HG03354 (cell line): ENCODE measurements around the gene PLPP2.

ENCODE experiments used
- ATAC-seq: cut with Tn5 transposase; IDR thresholded peaks from one replicate; pipeline ENCODE4 v1.9.1; 2021; ENCODE audit warnings: mild to moderate bottlenecking; ENCODE audit not compliant: unreplicated experiment, poor library complexity, severe bottlenecking

PLPP2 gene

DNA sequence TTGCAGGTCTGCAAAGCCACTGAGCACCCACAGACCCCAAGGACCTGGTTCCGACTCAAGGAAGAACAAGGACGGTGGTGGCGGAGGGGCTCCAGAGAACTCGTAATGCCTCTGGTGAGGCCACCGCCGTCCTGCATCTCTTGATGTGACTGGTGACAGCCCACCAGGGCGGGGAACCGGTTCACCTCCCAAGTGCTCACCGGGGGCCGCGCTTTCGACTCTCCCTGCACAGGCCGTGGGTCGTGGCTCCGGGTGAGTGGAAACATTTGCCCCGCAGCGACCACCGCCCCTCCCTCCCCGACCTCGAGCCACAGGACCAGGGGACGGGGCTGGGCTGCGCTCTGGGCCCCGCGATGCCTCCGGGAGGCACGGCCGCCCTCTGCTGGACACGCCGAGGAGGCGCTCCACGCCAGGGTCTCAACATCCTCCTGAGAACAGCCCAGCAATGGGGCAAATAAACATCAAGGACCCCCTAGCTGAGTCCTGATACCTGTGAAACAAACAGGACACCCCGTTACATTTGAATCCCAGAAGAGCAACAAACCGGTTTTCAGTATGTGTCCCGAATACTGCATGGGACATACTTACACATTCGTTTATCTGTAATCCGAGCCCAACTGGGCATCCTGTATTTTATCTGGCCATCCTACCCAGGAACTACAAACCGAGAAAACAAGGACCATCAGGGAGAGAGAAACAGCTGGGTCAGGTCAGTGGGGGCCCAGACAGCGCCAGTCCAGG is 3.9 kb upstream of the PLPP2 start:
- no peak for ATAC-seq

GRCh38 chr19:294341-294945 is 3.2 kb upstream of the PLPP2 start:
- ATAC-seq: no peak

GRCh38 chr19:293436-294110 is 2.4 kb upstream of the PLPP2 start:
- no peak for ATAC-seq

DNA sequence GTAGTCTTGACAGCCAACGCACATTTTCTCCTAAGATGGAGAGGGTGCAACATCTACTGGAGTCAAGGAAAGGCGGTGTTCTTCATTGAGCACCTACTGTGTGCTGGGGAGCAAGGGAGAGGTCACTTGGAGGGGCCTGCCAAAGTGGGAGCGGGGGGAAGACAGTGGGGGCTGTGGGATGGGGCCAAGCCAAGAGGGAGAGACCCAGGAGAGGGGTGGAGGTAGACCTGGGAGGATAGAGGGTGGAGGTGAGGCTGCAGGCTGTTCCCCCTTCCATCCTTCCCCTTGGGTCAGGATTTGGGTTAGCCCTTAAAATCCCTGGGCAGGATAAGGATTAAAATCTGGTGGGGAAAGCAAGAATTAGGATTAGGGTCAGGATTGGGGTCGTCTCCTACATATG is 1.7 kb upstream of the PLPP2 start:
- no peak for ATAC-seq

GRCh38 chr19:292281-292884 is 1.2 kb upstream of the PLPP2 start:
- no peak for ATAC-seq

DNA sequence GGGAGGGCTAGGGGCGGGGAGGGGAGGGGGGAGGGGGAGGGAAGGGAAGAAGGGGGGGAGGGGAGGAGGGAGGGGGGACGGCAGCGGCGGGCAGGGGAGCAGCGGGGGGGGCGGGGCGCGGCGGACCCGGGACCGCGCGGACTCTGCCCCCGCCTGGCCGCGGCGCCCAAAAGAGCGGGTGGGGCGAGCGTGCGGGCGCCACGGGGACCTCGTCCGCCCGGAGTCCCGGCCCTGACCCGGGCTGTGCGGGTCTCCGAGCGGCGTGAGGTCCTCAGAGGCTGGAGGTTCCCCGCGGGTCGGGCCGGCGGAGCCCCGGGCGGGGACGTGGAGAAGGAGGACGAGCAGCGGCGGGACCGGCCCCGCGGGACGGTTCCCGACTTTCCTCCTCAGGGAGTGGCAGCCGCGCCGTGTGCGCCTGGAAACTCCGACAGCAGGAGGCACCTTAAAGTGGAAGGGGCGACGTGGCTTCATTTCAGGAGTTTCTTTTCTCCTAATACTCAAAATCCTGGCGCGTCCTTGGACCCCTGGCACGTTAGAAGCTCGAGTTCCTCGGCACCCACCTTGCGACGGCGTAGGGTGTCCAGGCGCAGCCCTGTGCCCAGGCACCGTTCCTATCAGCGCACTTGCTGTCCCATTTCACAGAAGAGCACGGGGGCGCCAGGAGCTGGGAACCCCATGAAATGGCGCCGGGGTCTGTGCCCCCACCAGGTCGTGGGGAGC is 518 bp upstream of the PLPP2 start:
- no peak for ATAC-seq

- no peak for ATAC-seq
These were observed 714 bp downstream of the PLPP2 start for GRCh38 chr19:290372-291005.

GRCh38 chr19:289651-290371 is 1.4 kb downstream of the PLPP2 start:
- ATAC-seq: no peak

DNA sequence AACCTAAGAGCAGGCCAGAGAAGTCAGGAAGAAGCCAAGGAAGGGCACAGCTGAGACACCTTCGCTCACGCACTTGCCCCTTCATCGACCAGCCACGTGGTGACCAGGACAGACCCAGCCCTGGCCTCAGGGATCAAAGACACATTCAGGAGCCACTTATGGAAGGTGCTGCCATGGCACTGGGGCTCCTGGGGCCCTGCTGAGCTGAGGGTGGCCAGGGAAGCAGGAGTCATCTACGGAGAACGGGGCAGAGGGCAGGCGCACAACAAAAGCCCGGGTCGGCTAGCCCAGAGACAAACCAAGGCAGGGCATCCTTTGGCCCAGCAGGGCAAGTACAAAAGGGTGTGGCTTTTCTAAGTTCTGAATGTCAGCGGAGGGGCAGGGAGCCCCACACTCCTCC is 2.3 kb downstream of the PLPP2 start:
- ATAC-seq: no peak

DNA sequence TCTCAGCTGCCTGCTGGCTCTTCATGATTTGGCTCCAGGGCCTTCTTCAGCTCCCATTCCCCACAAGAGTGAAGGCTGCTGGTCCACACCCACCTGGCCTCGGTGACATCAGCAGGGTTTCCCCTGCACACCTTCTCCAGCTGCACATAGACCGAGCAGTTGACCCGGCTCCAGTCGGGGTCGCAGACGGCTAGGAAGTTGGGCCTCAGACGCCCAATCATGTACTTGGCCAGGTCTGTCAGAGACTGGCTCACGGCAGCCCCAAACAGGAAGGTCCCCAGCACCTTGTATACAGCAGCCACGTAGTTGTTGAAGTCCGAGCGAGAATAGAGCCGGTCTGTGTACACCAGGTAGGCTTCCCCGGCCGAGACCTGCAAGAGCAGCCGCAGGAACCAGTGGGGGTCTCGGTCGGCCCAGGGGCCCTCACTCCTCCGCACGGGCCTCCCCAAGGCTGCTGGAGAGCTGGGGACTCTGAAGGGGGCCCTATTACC is 3.8 kb downstream of the PLPP2 start:
- ATAC-seq: no peak

- ATAC-seq: no peak
These were observed 7.8 kb downstream of the PLPP2 start for GRCh38 chr19:283395-283794.

DNA sequence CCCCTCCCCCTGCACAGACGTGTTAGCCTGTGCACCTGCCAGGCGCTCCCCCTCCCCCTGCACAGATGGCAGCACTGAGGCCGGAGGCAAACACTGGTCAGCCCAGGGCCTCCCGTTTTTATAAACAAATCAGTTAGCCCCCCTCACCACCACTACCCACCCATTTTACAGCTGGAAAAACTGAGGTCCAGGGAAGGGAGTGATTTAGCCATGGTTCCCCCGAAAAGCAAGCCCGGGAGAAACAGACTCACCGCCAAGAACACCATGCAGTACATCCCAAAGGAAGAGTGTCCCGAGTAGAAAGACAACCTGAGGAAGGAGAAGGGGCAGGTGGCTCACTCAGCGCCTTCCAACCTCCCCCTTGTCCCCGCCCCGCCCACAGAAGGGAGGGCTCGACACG is 8.7 kb downstream of the PLPP2 start:
- ATAC-seq: no peak

GRCh38 chr19:281992-282391 is 9.2 kb downstream of the PLPP2 start:
- ATAC-seq: no peak

- no peak for ATAC-seq
These were observed 9.9 kb downstream of the PLPP2 start for GRCh38 chr19:281156-281853.

DNA sequence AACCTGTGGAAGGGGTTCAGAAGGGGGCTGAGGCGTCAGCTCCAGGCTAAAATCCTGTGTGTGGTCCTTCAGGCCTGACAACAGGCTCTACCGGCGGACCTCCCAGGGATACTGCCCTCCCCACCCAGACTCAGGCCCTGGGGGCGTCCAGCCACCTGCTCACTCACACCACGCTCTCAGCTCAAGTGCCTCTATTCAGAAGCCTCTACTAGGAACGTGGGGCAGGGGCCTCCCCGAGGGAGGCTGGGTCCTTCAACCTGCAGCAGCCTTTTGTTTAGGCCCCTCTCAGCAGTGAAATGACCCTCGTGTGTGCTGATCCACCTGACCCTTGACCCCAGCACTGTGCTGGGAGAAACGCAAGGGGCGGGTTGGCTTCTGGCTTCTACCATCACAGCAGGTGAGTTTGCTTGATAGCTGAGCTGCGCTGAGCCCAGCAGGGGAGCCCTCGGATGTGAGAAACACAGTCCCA is 10.6 kb downstream of the PLPP2 start:
- no peak for ATAC-seq

GRCh38 chr19:279656-280055 is 11.5 kb downstream of the PLPP2 start:
- ATAC-seq: no peak

DNA sequence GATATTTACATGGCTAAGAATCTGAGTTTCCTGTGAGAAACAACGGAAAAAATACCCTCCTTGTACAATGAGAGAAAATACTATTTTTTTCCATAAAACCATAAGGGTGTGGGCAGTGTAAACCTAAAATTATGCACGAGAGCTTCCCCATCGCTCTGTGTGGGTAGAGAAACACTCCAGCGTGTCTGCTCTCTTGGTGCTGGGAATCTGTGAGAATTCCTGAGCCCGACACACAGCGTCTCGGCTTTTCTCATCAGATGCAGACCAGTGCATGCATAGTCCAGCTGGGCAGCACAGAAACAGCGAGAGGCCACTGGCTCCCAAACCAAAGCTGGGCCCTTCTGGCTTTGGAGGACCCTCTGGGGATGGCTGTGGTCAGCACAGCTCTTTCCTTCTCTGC is 12.0 kb downstream of the PLPP2 start:
- ATAC-seq: no peak

DNA sequence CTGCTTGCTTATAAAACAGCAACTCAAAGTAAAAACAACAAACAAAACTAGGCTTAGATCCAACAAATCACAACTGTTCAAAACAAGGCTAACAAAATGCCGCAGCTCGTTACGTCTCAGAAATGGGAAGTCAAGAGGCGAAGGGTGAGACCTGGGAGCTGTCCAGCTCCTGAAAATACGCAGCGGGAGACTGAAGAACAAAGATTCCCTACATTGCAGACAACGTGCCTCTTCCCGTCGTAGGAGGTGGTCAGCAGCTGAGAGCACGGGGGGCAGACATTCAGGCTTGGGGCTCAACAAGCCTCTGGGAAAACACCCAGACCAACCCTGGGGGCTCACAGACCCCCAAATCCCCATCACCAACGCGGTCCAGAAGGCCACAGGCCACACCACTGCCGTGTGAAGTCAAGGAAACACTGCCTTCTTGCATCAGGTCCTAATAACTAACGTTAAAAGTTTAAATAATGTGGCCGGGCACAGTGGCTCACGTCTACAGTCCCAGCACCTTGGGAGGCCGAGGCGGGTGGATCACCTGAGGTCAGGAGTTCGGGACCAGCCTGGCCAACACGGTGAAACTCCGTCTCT is 13.5 kb downstream of the PLPP2 start:
- ATAC-seq: no peak
